ENCODE data around the gene SMG6. TPM values are rescaled to one million over a fixed set of nuclear protein-coding genes. Genes with fewer than 3 reads are reported as not detected.

The SMG6 gene
- total RNA-seq, 2 experiments from 2014 or later: 39.3 to 39.7 TPM

DNA sequence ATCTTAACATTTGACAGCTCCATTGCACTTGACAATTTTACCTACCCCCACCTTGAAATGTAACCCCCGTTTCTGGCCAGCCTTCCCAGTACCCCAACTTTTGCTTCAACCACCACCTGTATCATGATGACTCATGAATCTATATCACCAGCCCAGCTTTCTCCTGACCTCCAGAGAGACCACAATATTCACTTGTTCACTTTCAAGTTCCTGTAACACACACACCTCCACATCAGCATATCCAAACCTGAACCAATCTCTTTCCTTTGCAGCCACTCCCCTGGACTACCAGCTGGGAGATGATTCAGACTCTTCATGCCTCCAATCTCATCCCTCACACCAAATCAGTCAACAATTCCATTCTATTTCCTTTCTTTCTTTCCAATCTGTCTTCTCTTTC, 8.0 kb downstream of the SMG6 start:
- no peak overlapping the region for H3K4me3 Mint-ChIP-seq
- no peaks in the 10 kb centered on the region for H3K27me3 ChIP-seq (ENCODE audit: control insufficient read depth in 1 of 2, insufficient read depth in 2 of 2, low read length in 2 of 2)
- peaks cover 95% of the 10 kb centered on the region for H3K36me3 Mint-ChIP-seq (ENCODE audit: low read depth)
- no peaks in the 10 kb centered on the region for H3K9me3 Mint-ChIP-seq
- H3K9me3 ChIP-seq (ENCODE audit: control insufficient read depth in 1 of 2, insufficient read depth in 1 of 2, low read length in 2 of 2): no peaks in the 10 kb centered on the region
- peaks cover 55% of the 10 kb centered on the region for H3K4me1 Mint-ChIP-seq (ENCODE audit: low read depth)
- ChIA-PET CTCF (interaction anchor here (1.0 kb wide), 1 partner anchor 240 kb away, joined by 3 read pairs; no protein-coding TSS in a partner anchor), POLR2A (no interaction called here)
- H3K4me1 ChIP-seq (ENCODE audit: insufficient read depth, low read length): peaks cover 6% of the 10 kb centered on the region
- no peak for TF ChIP-seq CTCF (IDR thresholded peaks at IDR 0.05)
- intact Hi-C loops (cut with DNase I, micrococcal nuclease): no loop called here
- peaks cover 87% of the 10 kb centered on the region for H3K36me3 ChIP-seq (ENCODE audit: insufficient read depth, low read length)
- H3K27ac ChIP-seq (ENCODE audit: low read depth in 1 of 2, low read length in 2 of 2): no peak overlapping the region
- ATAC-seq (ENCODE audit: poor library complexity) (no peak), DNase-seq (no peak)
- no peak overlapping the region for H3K27ac Mint-ChIP-seq
- no peak overlapping the region for H3K4me3 ChIP-seq (ENCODE audit: low read length)
- H3K27me3 Mint-ChIP-seq: no peaks in the 10 kb centered on the region

GRCh38 chr17:2292100-2292499, 11.5 kb downstream of the SMG6 start:
- peaks cover 94% of the 10 kb centered on the region for H3K36me3 Mint-ChIP-seq (ENCODE audit: low read depth)
- no peak overlapping the region for H3K4me3 Mint-ChIP-seq
- no peaks in the 10 kb centered on the region for H3K9me3 Mint-ChIP-seq
- Histone ChIP-seq H3K27me3 (ENCODE audit: control insufficient read depth in 1 of 2, insufficient read depth in 2 of 2, low read length in 2 of 2) (no peaks in the 10 kb centered on the region), H3K27ac (ENCODE audit: low read depth in 1 of 2, low read length in 2 of 2) (no peak overlapping the region), H3K9me3 (ENCODE audit: control insufficient read depth in 1 of 2, insufficient read depth in 1 of 2, low read length in 2 of 2) (no peaks in the 10 kb centered on the region), H3K4me1 (ENCODE audit: insufficient read depth, low read length) (peaks cover 6% of the 10 kb centered on the region), H3K36me3 (ENCODE audit: insufficient read depth, low read length) (peaks cover 81% of the 10 kb centered on the region), H3K4me3 (ENCODE audit: low read length) (no peak overlapping the region)
- DNase-seq (no peak), ATAC-seq (ENCODE audit: poor library complexity) (no peak)
- no peaks in the 10 kb centered on the region for H3K27me3 Mint-ChIP-seq
- intact Hi-C loops (cut with DNase I, micrococcal nuclease): no loop called here
- ChIA-PET CTCF (no interaction called here), POLR2A (no interaction called here)
- no peak for TF ChIP-seq CTCF (IDR thresholded peaks at IDR 0.05)
- H3K27ac Mint-ChIP-seq: no peak overlapping the region
- peaks cover 31% of the 10 kb centered on the region for H3K4me1 Mint-ChIP-seq (ENCODE audit: low read depth)

GRCh38 chr17:2289878-2290478, 13.6 kb downstream of the SMG6 start:
- Mint-ChIP-seq H3K27me3 (no peaks in the 10 kb centered on the region), H3K9me3 (no peaks in the 10 kb centered on the region), H3K36me3 (ENCODE audit: low read depth) (peaks cover 91% of the 10 kb centered on the region), H3K27ac (no peak overlapping the region), H3K4me3 (no peak overlapping the region), H3K4me1 (ENCODE audit: low read depth) (peaks cover 15% of the 10 kb centered on the region)
- no peak for TF ChIP-seq CTCF (IDR thresholded peaks at IDR 0.05)
- ChIA-PET POLR2A (no interaction called here), CTCF (no interaction called here)
- ATAC-seq (ENCODE audit: poor library complexity): no peak
- Histone ChIP-seq H3K27me3 (ENCODE audit: control insufficient read depth in 1 of 2, insufficient read depth in 2 of 2, low read length in 2 of 2) (no peaks in the 10 kb centered on the region), H3K4me3 (ENCODE audit: low read length) (no peak overlapping the region), H3K9me3 (ENCODE audit: control insufficient read depth in 1 of 2, insufficient read depth in 1 of 2, low read length in 2 of 2) (no peaks in the 10 kb centered on the region), H3K36me3 (ENCODE audit: insufficient read depth, low read length) (peaks cover 75% of the 10 kb centered on the region), H3K4me1 (ENCODE audit: insufficient read depth, low read length) (no peaks in the 10 kb centered on the region), H3K27ac (ENCODE audit: low read depth in 1 of 2, low read length in 2 of 2) (no peak overlapping the region)
- intact Hi-C loops (cut with DNase I, micrococcal nuclease): loop anchor here in 1 of 2 experiments (10.0 kb wide), 2 partner anchors 405 to 565 kb away; partner anchors contain the start of gene WDR81
- DNase-seq: no peak

Data from CD4-positive, alpha-beta T cell (primary cell).